HG03442 (cell line): Measurements from ENCODE around the gene IFNL4.

Source experiments
- ATAC-seq: cut with Tn5 transposase; IDR thresholded peaks from one replicate; pipeline ENCODE4 v1.9.1; 2021; ENCODE audit warnings: mild to moderate bottlenecking, moderate library complexity; ENCODE audit not compliant: unreplicated experiment

Gene IFNL4

GRCh38 chr19:39196860-39197562 lies 51.6 kb downstream of the IFNL4 start, which contains the start of gene NCCRP1:
NCCRP1 (plus strand) TSS chr19:39196964; CDS start chr19:39196983, 19 bp downstream.
- ATAC-seq: no peak

GRCh38 chr19:39196320-39196719 lies 52.3 kb downstream of the IFNL4 start:
- ATAC-seq: no peak
